Upper lobe of left lung (tissue), 4 donors: ENCODE data around the gene PRSS36.

ENCODE experiments used
- CTCF ChIP-seq, 6 experiments: fragments of 450-650 bp in 4 of 6; fragments of 200-600 bp in 2 of 6; sonication (generic) in 2 of 6; IDR thresholded peaks; one replicate each; pipeline ENCODE4 v1.5.1; 2016 to 2019; ENCODE audit warnings: antibody characterized with exemption in 6 of 6
- EP300 ChIP-seq, 4 donors: sonication (generic); formaldehyde crosslinking; IDR thresholded peaks; one replicate each; pipeline ENCODE4 v1.5.1; 2017; ENCODE audit warnings: antibody characterized with exemption in 4 of 4, control low read depth in 2 of 4
- POLR2A ChIP-seq, 4 donors: fragments of 450-650 bp; IDR thresholded peaks; one replicate each; pipeline ENCODE4 v1.5.1; 2016 to 2017; ENCODE audit warnings: antibody characterized with exemption in 4 of 4, mild to moderate bottlenecking in 2 of 4
- POLR2AphosphoS5 ChIP-seq, 2 donors: sonication (generic); formaldehyde crosslinking; IDR thresholded peaks; one replicate each; pipeline ENCODE4 v1.5.1; 2017; ENCODE audit warnings: antibody characterized with exemption in 2 of 2

GRCh38 chr16:31143011-31143693 is 6.7 kb downstream of the PRSS36 start:
- TF ChIP-seq POLR2A (IDR thresholded peaks at IDR 0.05) = no peak
- TF ChIP-seq POLR2AphosphoS5 (IDR thresholded peaks at IDR 0.05) = no peak
- no peak for TF ChIP-seq CTCF (IDR thresholded peaks at IDR 0.05)
- no peak for TF ChIP-seq EP300 (IDR thresholded peaks at IDR 0.05)
